ENCODE results near the gene PCDH9.

Gene PCDH9

GRCh38 chr13:66347486-66348117 lies 882.5 kb downstream of the PCDH9 start:
- TF ChIP-seq CTCF (conservative IDR thresholded peaks at IDR 0.05; ENCODE audit: control insufficient read depth, insufficient read depth, low read depth, low read length): no peak
- no peak overlapping the region for H3K4me3 ChIP-seq (ENCODE audit: control insufficient read depth, low read depth, low read length)

GRCh38 chr13:66345971-66346370 lies 884.2 kb downstream of the PCDH9 start:
- no peak overlapping the region for H3K4me3 ChIP-seq (ENCODE audit: control insufficient read depth, low read depth, low read length)
- no peak for TF ChIP-seq CTCF (conservative IDR thresholded peaks at IDR 0.05; ENCODE audit: control insufficient read depth, insufficient read depth, low read depth, low read length)

More at GRCh38 chr13:66347486-66348117, 882.5 kb downstream of the PCDH9 start:
- no peak for DNase-seq (ENCODE audit: low read depth)

GRCh38 chr13:66345518-66345810 lies 884.7 kb downstream of the PCDH9 start:
- H3K4me3 ChIP-seq (ENCODE audit: control insufficient read depth, low read depth, low read length): no peak overlapping the region
- DNase-seq (ENCODE audit: low read depth): no peak
- TF ChIP-seq CTCF (conservative IDR thresholded peaks at IDR 0.05; ENCODE audit: control insufficient read depth, insufficient read depth, low read depth, low read length): no peak

More at GRCh38 chr13:66345971-66346370, 884.2 kb downstream of the PCDH9 start:
- DNase-seq (ENCODE audit: low read depth): no peak

GRCh38 chr13:66344805-66345517 lies 885.2 kb downstream of the PCDH9 start:
- no peak for TF ChIP-seq CTCF (conservative IDR thresholded peaks at IDR 0.05; ENCODE audit: control insufficient read depth, insufficient read depth, low read depth, low read length)
- H3K4me3 ChIP-seq (ENCODE audit: control insufficient read depth, low read depth, low read length): no peak overlapping the region
- DNase-seq (ENCODE audit: low read depth): no peak

- DNase-seq (ENCODE audit: low read depth): no peak
- no peak for TF ChIP-seq CTCF (conservative IDR thresholded peaks at IDR 0.05; ENCODE audit: control insufficient read depth, insufficient read depth, low read depth, low read length)
- H3K4me3 ChIP-seq (ENCODE audit: control insufficient read depth, low read depth, low read length): no peak overlapping the region
Measured at GRCh38 chr13:66343224-66343828, 886.8 kb downstream of the PCDH9 start.

- no peak overlapping the region for H3K4me3 ChIP-seq (ENCODE audit: control insufficient read depth, low read depth, low read length)
- peak; percentile 7 for DNase-seq (ENCODE audit: low read depth)
- TF ChIP-seq CTCF (conservative IDR thresholded peaks at IDR 0.05; ENCODE audit: control insufficient read depth, insufficient read depth, low read depth, low read length): no peak
Measured at GRCh38 chr13:66341635-66342377, 888.3 kb downstream of the PCDH9 start.
